GM18868 (cell line): ENCODE measurements around the gene FN3KRP.

ENCODE experiments used
- ATAC-seq: cut with Tn5 transposase; IDR thresholded peaks from one replicate; pipeline ENCODE4 v1.9.1; 2021; ENCODE audit warnings: mild to moderate bottlenecking, moderate library complexity; ENCODE audit not compliant: unreplicated experiment

FN3KRP gene

GRCh38 chr17:82716203-82717010 lies at the start of gene FN3KRP:
FN3KRP (plus strand) TSS chr17:82716706; CDS start chr17:82716756, 50 bp downstream.
- peak; percentile 80 for ATAC-seq

- no peak for ATAC-seq
These were observed 49.4 kb upstream of the FN3KRP start for GRCh38 chr17:82666931-82667667.

- no peak for ATAC-seq
These were observed 48.9 kb upstream of the FN3KRP start for GRCh38 chr17:82667668-82668000.

GRCh38 chr17:82668024-82668630 lies 48.4 kb upstream of the FN3KRP start:
- no peak for ATAC-seq

GRCh38 chr17:82668631-82669099 lies 47.8 kb upstream of the FN3KRP start:
- ATAC-seq: no peak

GRCh38 chr17:82670661-82671450 lies 45.6 kb upstream of the FN3KRP start:
- ATAC-seq: no peak

GRCh38 chr17:82674656-82675475 lies 41.6 kb upstream of the FN3KRP start:
- ATAC-seq: no peak

GRCh38 chr17:82675476-82676245 lies 40.8 kb upstream of the FN3KRP start:
- no peak for ATAC-seq

GRCh38 chr17:82677353-82677925 lies 39.1 kb upstream of the FN3KRP start:
- no peak for ATAC-seq

- no peak for ATAC-seq
These were observed 38.1 kb upstream of the FN3KRP start for GRCh38 chr17:82678265-82678891.

GRCh38 chr17:82679586-82680465 lies 36.7 kb upstream of the FN3KRP start:
- ATAC-seq: no peak

- ATAC-seq: no peak
These were observed 35.0 kb upstream of the FN3KRP start for GRCh38 chr17:82681547-82681946.

GRCh38 chr17:82683534-82683933 lies 33.0 kb upstream of the FN3KRP start:
- no peak for ATAC-seq

- no peak for ATAC-seq
These were observed 32.2 kb upstream of the FN3KRP start for GRCh38 chr17:82684228-82684841.

- ATAC-seq: no peak
These were observed 31.2 kb upstream of the FN3KRP start for GRCh38 chr17:82685291-82685690.

GRCh38 chr17:82686366-82687324 lies 29.9 kb upstream of the FN3KRP start:
- no peak for ATAC-seq
